ENCODE results near the gene DNAJC1. TPM values are rescaled to one million over a fixed set of nuclear protein-coding genes. Genes with fewer than 3 reads are reported as not detected.

Gene DNAJC1
- total and polyA plus RNA-seq, 2 of the 8 experiments (the other 6 are each of a cell fraction or from before 2014, with no cell fraction given), result 6.8 to 14.8 TPM

DNA sequence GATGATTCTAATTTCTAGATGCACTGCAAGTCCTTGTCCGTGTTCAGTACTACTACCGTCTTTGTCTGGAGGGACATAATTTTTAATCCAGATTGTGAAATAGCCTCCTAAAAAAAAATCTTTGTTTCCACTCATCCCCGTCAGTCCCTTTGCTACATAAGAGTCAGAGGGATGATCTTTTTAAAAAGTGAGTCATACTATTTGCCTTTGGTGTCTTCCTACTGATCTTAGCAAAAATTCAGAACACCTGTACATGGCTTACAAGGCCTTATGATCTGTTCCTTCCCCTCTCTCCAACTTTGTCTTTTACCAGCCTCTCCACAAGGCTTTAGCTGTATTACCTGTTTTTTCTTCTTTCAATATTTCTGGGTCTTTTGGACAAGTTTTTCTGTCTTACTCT is 296.0 kb downstream of the DNAJC1 start:
- no peak overlapping the region for H3K4me2 ChIP-seq (ENCODE audit: insufficient read depth in 1 of 2, low read depth in 2 of 2, low read length in 2 of 2)
- H2BK15ac ChIP-seq (ENCODE audit: low read length), result no peak overlapping the region
- no peak overlapping the region for H3K4ac ChIP-seq (replicated peaks; ENCODE audit: insufficient read length, low read depth, low read length)
- H3K14ac ChIP-seq (ENCODE audit: insufficient read length), result no peak overlapping the region
- no peak overlapping the region for H4K91ac ChIP-seq (replicated peaks; ENCODE audit: insufficient read length, low read length)
- H3K9me3 ChIP-seq (ENCODE audit: insufficient read depth in 2 of 2, low read depth in 1 of 2, low read length in 1 of 2), result no peaks in the 10 kb centered on the region
- FAIRE-seq (no peak), DNase-seq (ENCODE audit: low read depth in 1 of 2, low spot score in 2 of 2) (no peak)
- TF ChIP-seq GTF2F1 (IDR thresholded peaks at IDR 0.05; ENCODE audit: borderline replicate concordance, low read depth, low read length) (no peak), GABPA (IDR thresholded peaks at IDR 0.05; ENCODE audit: borderline replicate concordance, insufficient read depth, low read length) (no peak)
- H2BK5ac ChIP-seq (ENCODE audit: low read depth, low read length), result no peak overlapping the region
- no peak overlapping the region for H2AK5ac ChIP-seq (ENCODE audit: low read depth, low read length)
- H2BK12ac ChIP-seq (ENCODE audit: low read depth, low read length), result no peak overlapping the region
- H4K8ac ChIP-seq (ENCODE audit: extremely low read depth, insufficient read depth, low read length), result no peak overlapping the region
- no peak overlapping the region for H2BK120ac ChIP-seq (replicated peaks; ENCODE audit: low read depth, low read length)
- ChIA-PET CTCF (ENCODE audit: partially characterized antibody) (no interaction called here), POLR2A (ENCODE audit: partially characterized antibody) (no interaction called here)
- no peak overlapping the region for H2AFZ ChIP-seq (ENCODE audit: low read length)
- H3K4me1 ChIP-seq (replicated peaks in 1 of 4; ENCODE audit: control insufficient read depth in 3 of 4, insufficient read depth in 4 of 4, low read length in 3 of 4), result 0 out of 7 replicates have a peak, but pooled peaks cover 0 to 2% (median 0%) of the 10 kb centered on the region in 4 experiments
- no peak overlapping the region for H3K56ac ChIP-seq (replicated peaks; ENCODE audit: insufficient read length, low read depth, low read length)
- H3K23ac ChIP-seq (ENCODE audit: insufficient read length), result no peak overlapping the region
- H3K4me3 ChIP-seq (ENCODE audit: extremely low read depth in 1 of 4, insufficient read depth in 2 of 4, low read depth in 3 of 4, low read length in 4 of 4), result no peak overlapping the region
- H3K36me3 ChIP-seq (ENCODE audit: control insufficient read depth in 2 of 4, insufficient read depth in 4 of 4, low read length in 3 of 4), result peaks cover 0 to 3% (median 0%) of the 10 kb centered on the region in 4 experiments; a peak in 1 of 8 replicates
- H3K23me2 ChIP-seq (ENCODE audit: low read depth, low read length), result no peaks in the 10 kb centered on the region; the same call in 1 of the 2 replicates
- H3K9ac ChIP-seq (replicated peaks in 1 of 4; ENCODE audit: extremely low read depth in 1 of 4, low read depth in 3 of 4, low read length in 3 of 4), result no peak overlapping the region
- H2BK20ac ChIP-seq (ENCODE audit: low read length), result no peak overlapping the region
- H3K27ac ChIP-seq (ENCODE audit: low read depth, low read length), result no peak overlapping the region
- H3K18ac ChIP-seq (ENCODE audit: extremely low read depth, low read length), result no peak overlapping the region
- H3K79me2 ChIP-seq (ENCODE audit: control insufficient read depth in 1 of 2, insufficient read depth in 2 of 2, low read length in 2 of 2), result peaks cover 0 to 44% of the 10 kb centered on the region in 2 experiments; a peak in 2 of 4 replicates
- H3K79me1 ChIP-seq (ENCODE audit: low read depth, low read length), result peaks cover 10% of the 10 kb centered on the region
- WGBS, 2 experiments (ENCODE audit: extremely low coverage in 1 of 2, insufficient coverage in 1 of 2, insufficient read length in 1 of 2, insufficient replicate concordance in 2 of 2, low coverage in 1 of 2, low lambda C conversion rate in 2 of 2, missing lambda C conversion rate in 1 of 2), result 95% methylated on average over 3 of the region's 3 CpGs; no CpG with 5 or more reads in 1 of the 2 experiments
- peaks cover 0 to 13% of the 10 kb centered on the region in 2 experiments for H4K20me1 ChIP-seq (replicated peaks in 1 of 2; ENCODE audit: control insufficient read depth in 1 of 2, insufficient read depth in 2 of 2, low read length in 2 of 2)
- H4K5ac ChIP-seq (ENCODE audit: insufficient read length, low read depth, low read length), result no peak overlapping the region
- no peaks in the 10 kb centered on the region for H3K27me3 ChIP-seq (replicated peaks in 1 of 4; ENCODE audit: control insufficient read depth in 3 of 4, extremely low read depth in 1 of 4, insufficient read depth in 3 of 4, low read length in 3 of 4)

Small RNA genes lying within 50 kb of the gene (small RNA-seq; reads per million reads assigned to genes)
- gene RN7SKP219 (ENCODE audit: insufficient read depth), result not detected
- not detected for gene RN7SKP37 (ENCODE audit: insufficient read depth)

Other genes with a start within 250 kb of the DNAJC1 start
- gene EBLN1, start 214.3 kb upstream of the DNAJC1 start, total RNA-seq (2021; fragmentation: NEBNext Ultra II Directional; extraction: Animal tissue kit (Norgen Biotek cat#: 25700)), result not detected in 2 replicates
- gene EBLN1, start 214.3 kb upstream of the DNAJC1 start, polyA plus RNA-seq (2011; rRNA removed), result not detected in 2 replicates